GM18507 (cell line): ENCODE results near the gene ARHGEF16.

Experiments used
- DNase-seq: peaks from one replicate; pipeline ENCODE4 v3.0.0; 2011; ENCODE audit warnings: low read depth; ENCODE audit not compliant: insufficient read length; ENCODE audit errors: extremely low spot score
- FAIRE-seq: peaks from 2 replicates; lab custom pipeline; 2011; peaks lifted over from hg19 to GRCh38; lab: Jason Lieb, UNC

ARHGEF16 gene

DNA sequence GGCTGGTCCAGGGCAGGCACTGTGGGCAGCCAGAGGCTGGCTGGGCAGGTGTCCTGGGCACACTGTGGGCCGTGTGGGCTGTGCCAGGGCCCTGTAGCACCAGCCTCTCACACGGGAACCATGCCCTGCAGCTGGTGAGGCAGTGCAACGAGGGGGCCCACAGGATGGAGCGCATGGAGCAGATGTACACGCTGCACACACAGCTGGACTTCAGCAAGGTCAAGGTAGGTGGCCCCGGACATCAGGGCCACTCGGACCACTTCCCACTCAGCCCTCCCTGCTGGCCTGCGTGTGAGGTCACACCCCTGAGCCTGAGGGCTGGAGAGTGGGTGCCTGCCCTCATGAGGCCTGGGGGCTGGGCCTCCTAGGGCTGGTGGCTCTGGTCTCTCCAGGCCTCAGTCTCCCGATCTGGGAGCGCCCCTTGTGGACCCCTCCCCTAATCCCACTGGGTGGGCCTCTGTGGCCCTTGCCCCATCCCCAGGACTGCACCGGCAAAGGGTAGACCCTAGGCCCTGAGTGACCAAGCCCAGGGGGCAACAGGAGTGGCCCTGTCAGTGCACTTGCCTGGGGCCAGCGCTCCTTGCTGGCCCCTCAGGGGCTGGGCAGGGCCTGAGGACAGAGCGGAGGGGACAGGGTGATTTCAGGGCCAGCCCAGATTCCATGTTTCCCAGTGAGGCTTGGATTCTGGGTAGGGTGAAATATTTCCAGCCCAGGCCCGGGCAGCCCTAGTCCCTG, 21.5 kb downstream of the ARHGEF16 start:
- DNase-seq: no peak
- FAIRE-seq: no peak

DNA sequence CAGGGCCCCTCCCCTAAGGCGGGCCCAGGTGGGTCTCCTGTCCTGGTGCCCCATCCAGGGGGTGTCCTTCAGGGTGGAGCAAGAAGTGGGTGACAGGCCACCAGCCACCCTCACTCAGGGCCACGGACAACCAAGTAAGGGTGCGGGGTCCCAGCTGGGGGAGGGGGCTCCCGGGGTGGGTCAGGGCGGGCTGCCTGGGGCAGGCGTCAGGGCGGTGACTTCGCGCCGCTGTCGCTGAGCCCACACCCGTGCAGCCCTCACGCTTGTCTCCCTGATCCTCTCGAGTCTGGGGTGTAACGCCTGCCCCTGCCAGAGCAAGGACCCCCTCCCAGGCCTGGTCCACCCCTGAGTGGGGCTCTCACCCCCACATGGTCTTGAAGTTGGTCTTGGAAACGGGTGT, 22.2 kb downstream of the ARHGEF16 start:
- no peak for FAIRE-seq
- no peak for DNase-seq

DNA sequence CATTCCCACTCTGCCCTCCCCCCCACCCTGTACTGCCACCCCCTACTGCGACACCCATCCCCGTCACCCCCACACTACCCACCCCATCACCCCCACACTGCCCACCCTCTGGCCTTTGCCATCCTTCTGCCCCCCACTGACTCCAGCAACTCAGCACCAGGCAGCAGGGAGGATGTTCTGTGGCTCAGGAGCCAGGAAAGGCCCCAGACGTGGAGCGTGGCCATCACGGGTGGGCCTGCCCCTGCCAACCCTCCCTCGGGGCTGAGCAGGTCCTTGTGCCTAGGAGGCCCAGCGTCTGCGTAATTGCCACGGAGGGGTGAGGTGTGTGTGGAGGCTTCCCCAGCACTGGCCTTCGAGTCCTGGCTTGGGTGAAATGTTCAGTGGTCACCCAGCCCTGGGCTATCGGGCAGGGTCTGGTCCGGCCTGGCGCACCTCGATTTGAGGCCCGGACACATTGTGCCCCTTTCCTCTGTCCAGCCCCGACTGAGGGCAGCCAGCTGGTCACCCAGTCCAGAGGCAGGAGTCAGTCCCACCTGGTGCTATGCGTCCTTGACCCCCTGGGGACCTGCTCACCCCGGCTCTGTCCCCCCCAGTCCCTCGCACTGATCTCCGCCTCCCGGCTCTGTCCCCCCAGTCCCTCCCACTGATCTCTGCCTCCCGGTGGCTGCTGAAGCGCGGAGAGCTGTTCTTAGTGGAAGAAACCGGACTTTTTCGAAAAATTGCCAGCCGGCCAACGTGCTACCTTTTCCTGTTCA, 23.0 kb downstream of the ARHGEF16 start:
- no peak for DNase-seq
- no peak for FAIRE-seq

DNA sequence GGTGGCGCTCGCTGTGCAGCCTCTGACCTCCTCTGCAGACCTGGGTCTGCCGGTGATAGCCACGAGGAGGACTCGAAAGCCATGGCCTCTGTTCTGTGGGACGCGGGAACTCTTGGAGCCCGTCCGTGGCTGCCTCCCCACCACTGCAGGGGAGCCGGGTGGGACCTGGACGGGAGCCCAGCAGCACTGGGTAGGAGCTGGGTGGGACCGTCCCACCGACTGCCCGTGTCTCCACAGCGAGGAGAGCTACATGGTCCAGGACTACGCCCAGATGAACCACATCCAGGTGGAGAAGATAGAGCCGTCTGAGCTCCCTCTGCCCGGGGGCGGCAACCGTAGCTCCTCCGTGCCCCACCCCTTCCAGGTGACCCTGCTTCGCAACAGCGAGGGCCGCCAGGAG, 23.7 kb downstream of the ARHGEF16 start:
- FAIRE-seq: no peak
- DNase-seq: no peak

DNA sequence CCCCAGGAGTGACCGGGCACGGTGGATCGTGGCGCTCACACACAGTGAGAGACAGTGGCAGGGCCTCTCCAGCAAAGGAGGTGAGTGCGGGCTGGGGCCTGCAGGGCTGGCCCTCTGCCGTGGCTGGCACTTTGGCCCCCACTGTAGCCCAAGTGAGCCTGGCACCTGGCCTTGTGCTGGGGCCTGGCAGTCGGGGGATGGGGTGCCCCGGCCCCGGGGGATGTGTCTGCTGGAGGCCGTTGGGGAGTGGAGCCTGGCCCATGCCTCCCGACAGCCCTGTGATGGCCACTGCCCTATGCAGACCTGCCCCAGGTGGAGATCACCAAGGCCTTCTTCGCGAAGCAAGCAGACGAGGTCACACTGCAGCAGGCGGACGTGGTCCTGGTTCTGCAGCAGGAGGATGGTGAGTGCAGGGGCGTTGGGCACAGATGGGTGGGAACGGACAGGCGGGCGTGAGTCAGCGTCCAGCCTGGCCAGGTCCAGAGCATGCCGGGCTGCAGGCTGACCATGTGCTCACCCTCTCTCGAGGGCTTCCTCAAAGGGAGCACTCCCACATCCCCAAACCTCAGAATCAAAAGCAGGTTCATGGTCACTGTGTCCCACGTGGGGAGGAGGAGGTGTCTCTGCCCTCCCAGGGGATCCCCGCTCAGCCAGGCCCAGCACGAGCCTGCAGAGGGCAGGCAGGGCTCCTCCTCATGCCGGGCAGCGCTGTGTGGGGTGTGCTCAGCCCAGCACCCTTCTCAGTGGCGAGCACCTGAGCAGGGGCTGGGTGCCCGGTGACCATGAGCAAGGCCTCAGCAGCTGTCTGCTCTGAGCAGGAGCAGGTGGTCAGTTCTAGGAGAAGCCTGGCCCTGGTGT, 25.3 kb downstream of the ARHGEF16 start:
- no peak for FAIRE-seq
- DNase-seq: no peak

DNA sequence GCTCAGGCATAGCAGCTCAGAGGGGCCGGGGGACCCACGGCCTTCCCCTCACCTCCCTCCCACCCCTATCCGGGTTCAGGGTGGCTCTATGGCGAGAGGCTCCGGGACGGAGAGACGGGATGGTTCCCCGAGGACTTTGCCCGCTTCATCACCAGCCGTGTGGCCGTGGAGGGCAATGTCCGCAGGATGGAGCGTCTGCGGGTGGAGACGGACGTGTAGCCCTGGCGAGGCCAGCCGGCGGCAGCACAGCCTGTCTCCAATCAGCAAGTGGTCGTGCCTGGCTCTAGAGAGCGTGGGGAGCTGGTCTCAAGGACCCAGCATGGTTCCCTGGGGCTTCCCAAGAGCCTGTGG, 25.9 kb downstream of the ARHGEF16 start:
- DNase-seq (no peak), FAIRE-seq (no peak)

DNA sequence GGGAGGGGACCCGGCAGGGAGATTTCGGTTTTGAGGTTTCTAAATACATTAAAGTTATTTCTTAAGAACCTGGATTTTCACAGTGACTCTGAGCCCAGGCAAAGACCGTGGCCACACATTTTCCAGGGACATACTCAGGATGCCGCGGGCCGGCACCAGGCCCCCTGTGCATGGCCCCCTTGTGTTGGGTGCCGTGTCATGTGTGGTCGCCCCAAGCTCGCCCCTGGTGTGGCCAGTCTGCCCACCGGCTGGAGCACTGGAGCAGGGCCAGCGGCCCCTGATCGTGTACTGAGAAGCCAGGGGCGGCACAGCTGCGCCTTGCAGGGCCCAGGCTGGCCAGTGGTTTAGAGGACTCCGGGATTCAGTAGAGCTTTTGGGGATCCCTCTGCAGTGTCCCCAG, 26.6 kb downstream of the ARHGEF16 start:
- FAIRE-seq (no peak), DNase-seq (no peak)

DNA sequence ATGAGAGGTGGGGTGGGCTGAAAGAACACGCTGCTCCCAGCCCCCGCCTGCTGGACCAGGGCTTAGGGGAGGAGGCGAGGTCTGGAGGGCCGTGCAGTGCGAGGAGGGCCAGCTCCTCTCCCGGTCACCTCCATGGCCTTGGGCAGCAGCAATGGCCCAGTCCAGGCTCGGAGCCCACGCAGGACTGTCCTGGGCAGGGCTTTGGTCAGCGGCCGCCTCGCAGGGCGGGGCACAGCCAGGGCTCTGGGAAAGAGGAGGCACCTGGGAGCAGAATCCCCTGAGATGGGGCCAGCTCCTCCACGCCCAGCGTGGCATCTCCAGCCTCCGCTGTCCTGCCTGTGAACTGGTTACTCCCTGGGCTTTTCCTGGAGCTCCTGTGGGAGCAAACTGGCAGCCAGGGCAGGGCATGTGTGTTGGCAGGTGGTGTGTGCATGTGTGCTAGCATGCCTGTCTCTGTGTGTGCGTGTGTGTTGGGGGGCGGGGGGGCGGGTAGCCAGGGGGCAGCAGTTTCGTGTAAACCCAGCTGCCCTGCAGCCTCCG, 27.4 kb downstream of the ARHGEF16 start:
- FAIRE-seq (no peak), DNase-seq (no peak)

DNA sequence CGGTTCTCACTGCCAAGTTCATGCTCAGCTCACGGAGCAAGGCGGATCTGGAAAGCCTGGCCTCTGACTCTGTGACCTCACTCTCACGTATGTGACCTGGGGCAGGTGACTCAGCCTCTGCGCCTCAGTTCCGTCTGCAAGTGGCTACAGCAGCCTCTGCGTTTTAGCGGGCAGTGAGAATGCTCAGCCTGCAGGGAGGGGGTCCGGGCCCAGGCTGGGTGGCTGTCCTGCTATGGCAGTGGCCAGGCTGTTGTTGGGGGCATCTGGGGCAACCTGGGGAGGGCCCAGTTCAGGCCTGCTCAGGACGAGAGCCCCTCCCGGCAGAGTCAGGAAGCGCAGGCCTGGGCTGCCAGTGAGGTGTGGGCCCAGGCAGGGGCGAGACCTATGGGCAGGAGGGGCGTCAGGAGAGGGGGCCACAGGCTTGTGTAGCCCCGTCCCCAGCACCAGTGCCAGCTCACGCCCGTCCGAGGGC, 27.9 kb downstream of the ARHGEF16 start:
- DNase-seq (no peak), FAIRE-seq (no peak)

DNA sequence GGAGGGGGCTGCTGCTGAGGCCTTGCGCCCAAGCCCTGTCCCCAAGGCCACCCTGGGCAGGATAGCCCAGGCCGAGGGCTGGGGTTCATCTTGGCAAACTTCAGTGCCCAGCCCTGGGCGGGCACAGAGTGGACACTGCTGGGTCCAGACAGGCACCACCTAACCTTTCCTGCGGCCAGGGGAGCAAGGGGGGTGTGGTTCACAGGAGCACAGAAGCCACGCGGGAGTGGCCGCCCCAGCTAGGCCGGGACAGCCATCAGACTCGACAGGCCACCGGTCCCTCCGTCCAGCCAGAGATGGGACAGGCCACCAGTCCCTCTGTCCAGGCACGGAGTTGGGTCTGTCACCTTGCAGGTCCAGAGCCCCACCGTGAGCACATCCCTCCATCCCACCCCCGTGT, 28.9 kb downstream of the ARHGEF16 start:
- no peak for DNase-seq
- FAIRE-seq: no peak

DNA sequence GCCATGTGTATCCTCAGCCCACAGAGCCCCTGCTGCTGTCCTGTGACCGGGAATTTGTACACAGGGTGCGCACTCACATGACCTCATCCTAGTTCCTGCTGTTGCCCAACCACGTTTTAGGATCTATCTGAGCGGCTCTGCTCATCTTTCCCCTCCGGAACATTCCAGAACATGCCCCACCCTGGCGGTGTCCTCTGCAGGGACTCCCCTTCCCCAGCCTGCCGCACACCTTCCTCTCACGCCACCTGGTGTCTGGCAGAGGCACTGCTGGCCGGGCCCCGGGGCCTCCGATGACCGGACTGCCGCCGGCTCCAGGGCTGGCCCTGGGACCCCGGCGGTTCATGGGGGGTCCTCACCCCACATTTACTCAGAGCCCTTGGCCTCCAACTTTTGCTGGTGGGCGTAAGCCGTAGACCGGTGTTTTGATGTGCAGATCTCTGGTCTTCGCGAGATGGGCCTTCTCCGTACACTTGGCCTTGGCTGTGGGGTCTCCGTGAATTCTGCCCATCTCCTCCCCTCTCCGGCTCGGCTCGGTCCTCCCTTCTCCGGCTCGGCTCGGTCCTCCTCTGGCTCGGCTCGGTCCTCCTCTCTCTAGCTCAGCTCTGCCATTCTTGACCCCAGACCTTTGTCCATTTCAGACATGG, 29.5 kb downstream of the ARHGEF16 start:
- DNase-seq (peak; percentile 29), FAIRE-seq (no peak)

DNA sequence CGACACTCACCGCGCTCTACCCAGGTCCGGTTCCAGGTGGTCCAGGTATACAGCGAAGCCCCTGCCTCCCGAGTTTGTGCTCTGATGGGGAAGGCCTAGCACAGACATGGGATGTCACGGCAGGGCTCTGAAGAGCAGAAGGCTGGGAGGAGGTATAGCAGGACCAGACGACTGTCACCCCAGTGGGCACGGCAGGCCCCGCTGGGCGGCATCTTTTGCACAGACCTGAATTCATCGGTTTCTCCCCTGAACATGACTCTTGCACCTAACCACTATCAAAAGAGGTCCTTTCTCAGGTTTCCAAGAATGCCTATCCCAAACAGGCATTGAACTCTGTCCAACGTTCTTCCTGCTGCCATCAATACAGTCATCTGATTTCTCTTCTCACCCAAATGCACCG, 30.6 kb downstream of the ARHGEF16 start:
- DNase-seq (no peak), FAIRE-seq (no peak)

DNA sequence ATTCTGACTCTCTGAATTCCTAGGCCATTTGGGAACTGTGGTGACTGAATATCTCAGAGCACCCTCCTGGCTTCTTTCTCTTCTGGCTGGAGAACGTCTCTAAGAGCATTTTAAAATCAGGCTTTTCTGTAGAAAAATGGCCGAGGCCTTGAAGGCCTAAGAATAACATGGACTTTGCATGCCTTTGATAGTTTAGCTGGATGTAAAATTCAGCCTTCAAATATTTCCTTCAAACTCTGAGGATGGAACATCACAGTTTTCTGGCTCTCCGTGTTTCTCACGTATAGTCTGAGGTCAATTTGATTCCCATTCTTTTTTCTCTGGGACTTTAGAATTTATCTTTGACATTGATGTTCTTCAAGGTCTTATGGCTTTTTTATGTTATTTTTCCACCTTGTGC, 34.0 kb downstream of the ARHGEF16 start:
- FAIRE-seq: no peak

DNA sequence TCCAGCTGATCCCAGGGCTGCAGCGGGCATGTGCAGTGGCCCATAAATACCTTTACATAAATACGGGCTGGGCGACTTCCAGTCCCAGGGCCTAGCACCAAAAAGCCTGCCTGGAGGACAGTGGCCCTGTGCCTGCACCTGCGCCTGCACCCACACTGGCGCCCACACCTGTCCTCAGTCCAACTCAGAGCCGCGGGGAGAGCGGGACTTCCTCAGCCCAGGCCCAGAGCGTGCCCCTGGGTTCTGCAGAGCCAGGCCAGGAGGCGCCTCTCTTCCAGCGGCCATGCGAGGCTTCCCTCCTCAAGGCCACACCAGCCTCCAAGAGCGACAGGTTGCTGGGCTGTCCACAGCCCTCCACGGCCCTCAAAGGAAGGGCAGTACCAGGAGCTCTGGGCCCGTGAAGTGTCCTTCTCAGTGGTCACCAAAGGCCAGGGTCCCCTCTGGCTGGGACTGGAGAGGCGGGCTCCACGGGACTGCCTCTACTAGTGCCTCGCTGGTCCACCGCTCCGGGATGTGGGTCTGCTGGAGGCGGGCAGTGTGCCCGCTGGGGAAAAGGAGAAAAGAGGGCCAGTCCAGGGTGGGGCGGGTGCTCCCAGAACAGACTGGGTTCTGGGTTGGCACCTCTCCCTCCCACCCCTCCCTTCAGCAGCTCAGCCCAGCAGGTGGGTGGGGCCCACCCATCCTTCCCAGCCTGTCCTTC, 35.7 kb downstream of the ARHGEF16 start:
- DNase-seq (no peak), FAIRE-seq (no peak)

More for the DNA sequence above, 34.0 kb downstream of the ARHGEF16 start:
- DNase-seq: no peak

DNA sequence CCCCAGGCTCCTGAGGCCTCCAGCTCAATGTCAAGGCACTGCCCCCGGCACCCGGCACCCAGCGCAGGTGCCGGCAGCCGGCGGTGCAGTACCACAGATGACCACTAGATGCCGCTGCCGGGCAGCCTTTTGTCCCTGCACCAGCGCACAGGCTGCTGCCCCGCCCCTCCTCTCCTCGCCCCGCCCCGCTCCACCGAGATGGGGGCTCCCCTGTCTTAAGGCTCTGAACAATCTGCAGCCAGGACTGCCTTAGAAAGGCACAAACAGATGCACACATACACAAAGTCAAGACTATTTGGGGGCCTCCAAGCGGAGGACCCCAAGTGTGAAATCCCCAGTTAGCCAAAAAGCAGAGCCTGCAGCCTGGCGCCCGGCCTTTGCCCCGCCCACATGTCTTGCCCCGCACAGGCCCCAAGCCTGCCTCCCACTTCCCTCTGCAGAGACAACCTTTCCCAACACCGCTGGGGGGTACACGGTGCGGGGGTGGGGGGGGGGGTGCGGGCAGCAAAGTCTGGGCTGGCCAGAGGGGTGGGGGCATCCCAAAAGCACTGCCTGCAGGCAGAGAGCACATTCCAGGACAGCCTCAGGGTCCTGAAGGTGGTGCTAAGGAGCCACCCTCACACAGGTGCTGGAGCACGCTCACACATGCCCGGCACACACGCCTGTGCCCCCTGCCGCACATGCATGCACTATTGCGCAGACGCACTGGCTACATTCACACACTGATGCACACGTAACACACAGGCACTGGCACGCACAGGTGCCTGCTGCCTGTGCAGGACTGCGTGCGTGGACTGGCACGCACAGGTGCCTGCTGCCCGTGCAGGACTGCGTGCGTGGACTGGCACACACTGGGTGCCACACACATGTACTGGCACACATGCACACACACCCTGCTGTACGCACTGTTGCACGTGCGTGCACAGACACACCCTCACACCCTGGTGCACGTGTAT, 37.1 kb downstream of the ARHGEF16 start:
- FAIRE-seq: peak; percentile 65
- peak; percentile 83 for DNase-seq

DNA sequence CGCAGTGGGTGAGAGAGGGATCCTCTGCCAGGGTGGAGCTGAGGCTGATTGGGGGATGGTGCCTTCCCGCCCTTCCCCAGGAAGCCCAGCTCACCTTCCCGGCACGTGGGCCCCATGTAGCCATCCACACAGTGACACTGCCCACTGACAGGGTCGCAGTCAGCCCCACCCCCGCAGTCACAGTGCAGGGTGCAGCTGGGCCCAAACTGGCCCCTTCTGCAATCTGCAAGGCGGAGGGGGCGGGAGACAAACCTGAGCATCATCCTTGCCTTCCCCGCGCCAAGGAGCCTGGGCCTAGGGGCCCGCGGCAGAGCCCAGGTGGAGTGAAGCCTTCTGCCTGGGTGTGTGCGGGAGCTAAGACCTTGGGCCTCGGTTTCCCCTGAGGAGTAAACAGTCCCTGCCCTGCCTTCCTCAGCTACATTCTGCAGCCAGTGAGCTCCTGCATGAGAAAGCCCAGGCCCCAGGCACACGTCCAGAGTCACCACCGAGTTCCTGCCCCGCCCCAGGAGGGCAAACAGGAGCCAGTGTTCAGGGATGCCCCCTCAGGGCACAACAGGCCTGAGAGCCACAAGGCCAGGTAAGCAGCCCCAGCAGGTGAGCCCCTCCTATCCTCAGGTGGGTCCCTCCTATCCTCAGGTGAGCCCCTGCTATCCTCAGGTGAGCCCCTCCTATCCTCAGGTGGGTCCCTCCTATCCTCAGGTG, 38.2 kb downstream of the ARHGEF16 start:
- DNase-seq (no peak), FAIRE-seq (no peak)
